GM06990 (cell line): Measurements from ENCODE around the gene TMIGD2.

Source experiments
- DNase-seq: peaks from one replicate; pipeline ENCODE4 v3.0.0-alpha.2; 2011; ENCODE audit not compliant: insufficient read length; ENCODE audit errors: extremely low read depth
- H3K27me3 ChIP-seq: replicated peaks from 2 replicates; pipeline ENCODE4 v1.6.0; 2011; ENCODE audit warnings: low read length; ENCODE audit not compliant: control insufficient read depth, insufficient read depth
- H3K36me3 ChIP-seq: 2 replicates; pipeline ENCODE4 v1.5.1; 2011; ENCODE audit warnings: low read length; ENCODE audit not compliant: control insufficient read depth, insufficient read depth
- H3K4me3 ChIP-seq: replicated peaks from 2 replicates; pipeline ENCODE4 v1.5.1; 2011; ENCODE audit warnings: low read depth, mild to moderate bottlenecking, control low read depth, low read length
- TF ChIP-seq, protein P1 (sequence below): IDR thresholded peaks from 2 replicates; pipeline ENCODE4 v1.5.1; 2011; ENCODE audit warnings: low read length, control low read depth, mild to moderate bottlenecking, inconsistent platforms; ENCODE audit not compliant: insufficient read depth, poor library complexity, severe bottlenecking

The TMIGD2 gene

DNA sequence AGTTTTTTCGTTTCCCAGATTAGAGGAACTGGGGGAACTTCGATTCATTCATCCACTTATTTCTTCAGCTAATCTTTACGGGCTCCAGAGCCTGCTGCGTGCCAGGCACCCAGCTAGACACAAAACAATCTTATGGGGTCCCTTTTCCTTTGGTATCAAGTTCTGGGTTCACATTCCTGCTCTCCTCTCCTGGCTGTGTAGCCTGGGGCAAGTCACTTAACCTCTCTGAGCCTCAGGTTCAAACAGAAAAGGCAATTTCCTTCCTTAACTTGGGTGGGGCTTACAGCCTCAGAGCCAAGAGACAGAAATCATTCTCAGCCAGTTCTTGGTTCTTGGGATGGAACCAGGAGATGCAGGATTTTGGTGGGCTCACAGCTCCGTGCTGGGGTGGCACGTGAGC lies 17.2 kb downstream of the TMIGD2 start:
- no peak overlapping the region for H3K4me3 ChIP-seq
- TF ChIP-seq, protein P1, sequence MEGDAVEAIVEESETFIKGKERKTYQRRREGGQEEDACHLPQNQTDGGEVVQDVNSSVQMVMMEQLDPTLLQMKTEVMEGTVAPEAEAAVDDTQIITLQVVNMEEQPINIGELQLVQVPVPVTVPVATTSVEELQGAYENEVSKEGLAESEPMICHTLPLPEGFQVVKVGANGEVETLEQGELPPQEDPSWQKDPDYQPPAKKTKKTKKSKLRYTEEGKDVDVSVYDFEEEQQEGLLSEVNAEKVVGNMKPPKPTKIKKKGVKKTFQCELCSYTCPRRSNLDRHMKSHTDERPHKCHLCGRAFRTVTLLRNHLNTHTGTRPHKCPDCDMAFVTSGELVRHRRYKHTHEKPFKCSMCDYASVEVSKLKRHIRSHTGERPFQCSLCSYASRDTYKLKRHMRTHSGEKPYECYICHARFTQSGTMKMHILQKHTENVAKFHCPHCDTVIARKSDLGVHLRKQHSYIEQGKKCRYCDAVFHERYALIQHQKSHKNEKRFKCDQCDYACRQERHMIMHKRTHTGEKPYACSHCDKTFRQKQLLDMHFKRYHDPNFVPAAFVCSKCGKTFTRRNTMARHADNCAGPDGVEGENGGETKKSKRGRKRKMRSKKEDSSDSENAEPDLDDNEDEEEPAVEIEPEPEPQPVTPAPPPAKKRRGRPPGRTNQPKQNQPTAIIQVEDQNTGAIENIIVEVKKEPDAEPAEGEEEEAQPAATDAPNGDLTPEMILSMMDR: no peak

DNA sequence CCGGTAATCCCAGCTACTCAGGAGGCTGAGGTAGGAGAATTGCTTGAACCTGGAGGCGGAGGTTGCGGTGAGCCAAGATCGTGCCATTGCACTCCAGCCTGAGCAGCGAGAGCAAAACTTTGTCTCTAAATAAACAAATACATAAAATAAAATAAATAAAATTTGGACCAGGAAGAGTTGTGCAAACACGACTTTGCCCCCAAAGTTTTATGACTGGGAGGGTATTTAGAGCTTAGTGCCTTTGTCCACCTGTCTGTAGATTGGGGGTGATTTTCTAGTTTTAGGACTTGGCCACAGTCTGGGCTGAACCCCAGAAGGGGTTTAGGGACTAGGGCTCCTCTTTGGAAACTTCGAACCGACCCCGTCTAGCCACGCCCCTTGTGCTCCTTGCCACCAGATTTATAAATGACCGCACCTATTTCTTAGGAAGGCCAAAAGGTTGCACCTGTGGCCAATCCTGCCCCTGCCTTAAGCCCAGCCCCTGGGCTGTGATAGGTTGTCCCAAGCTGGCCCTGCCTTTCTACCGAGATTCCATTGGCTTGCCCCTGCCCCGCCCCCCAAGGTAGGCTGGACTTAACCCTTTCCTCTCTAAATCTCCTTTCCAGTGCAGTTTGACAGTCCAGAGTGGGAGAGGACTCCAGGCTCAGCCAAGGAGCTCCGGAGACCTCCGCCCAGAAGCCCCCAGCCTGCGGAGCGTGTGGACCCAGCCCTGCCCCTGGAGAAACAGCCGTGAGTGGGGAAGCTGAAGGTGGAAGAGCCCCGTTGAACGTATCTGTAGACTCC lies 17.8 kb downstream of the TMIGD2 start:
- no peaks in the 10 kb centered on the region; the same call in 1 of the 2 replicates for H3K27me3 ChIP-seq
- H3K36me3 ChIP-seq: no peaks in the 10 kb centered on the region
- TF ChIP-seq, protein P1: no peak
- no peak for DNase-seq
- H3K4me3 ChIP-seq: no peak overlapping the region

More for the DNA sequence above, 17.2 kb downstream of the TMIGD2 start:
- DNase-seq: no peak
- Histone ChIP-seq H3K27me3 (no peaks in the 10 kb centered on the region; the same call in 1 of the 2 replicates), H3K36me3 (no peaks in the 10 kb centered on the region)

DNA sequence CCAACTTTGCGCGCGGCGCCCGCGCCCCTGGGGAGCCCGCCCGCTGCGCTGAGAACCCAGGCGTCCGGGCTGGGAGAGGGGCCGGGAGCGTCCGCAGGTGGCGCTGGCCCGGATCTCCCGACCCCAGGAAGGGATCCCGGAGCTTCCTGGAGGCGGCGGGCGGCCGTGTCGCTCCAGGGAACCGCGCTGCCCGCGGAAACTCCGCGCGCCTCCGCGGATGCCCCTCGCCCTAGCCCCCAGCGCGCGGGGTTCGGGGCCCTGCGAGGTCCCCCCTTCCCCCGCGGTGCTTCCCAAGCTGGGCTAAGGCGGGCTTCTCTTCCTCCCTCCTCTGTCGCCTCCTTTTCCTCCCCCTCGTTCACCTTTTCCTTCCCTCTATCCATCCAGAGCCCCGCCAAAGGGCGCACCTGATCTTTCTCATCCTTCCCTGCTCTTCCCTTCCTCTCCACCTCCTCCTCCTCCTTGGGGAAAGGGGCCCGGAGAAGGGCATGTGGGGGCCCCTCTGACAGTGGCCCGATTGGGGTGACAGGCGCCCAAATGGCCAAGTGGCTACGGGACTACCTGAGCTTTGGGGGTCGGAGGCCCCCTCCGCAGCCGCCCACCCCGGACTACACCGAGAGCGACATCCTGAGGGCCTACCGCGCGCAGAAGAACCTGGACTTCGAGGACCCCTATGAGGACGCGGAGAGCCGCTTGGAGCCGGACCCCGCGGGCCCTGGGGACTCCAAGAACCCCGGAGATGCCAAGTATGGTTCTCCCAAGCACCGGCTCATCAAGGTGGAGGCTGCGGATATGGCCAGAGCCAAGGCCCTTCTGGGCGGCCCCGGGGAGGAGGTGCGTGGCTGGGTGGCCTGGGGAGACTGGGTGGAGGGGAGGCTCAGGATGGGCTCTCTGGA lies 22.4 kb downstream of the TMIGD2 start:
- DNase-seq: no peak
- Histone ChIP-seq H3K36me3 (no peaks in the 10 kb centered on the region), H3K27me3 (no peaks in the 10 kb centered on the region; the same call in 1 of the 2 replicates), H3K4me3 (no peak overlapping the region)
- TF ChIP-seq, protein P1: no peak

DNA sequence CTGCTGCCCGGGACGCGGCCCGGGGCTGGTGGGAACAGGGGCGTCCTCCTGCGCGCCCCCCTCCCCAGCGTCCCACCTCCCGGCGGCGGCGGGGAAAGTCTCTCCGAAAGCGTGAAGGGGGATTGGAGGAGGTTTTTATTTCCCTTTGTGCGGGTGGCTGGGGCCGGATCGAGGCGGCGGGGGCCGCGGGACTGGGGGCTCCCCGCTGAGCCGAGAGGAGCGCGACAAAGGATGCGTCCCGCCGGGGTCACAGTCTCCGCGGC lies 23.0 kb downstream of the TMIGD2 start:
- TF ChIP-seq, protein P1: no peak
- Histone ChIP-seq H3K27me3 (no peaks in the 10 kb centered on the region; the same call in 1 of the 2 replicates), H3K36me3 (no peaks in the 10 kb centered on the region), H3K4me3 (no peak overlapping the region)
- no peak for DNase-seq

DNA sequence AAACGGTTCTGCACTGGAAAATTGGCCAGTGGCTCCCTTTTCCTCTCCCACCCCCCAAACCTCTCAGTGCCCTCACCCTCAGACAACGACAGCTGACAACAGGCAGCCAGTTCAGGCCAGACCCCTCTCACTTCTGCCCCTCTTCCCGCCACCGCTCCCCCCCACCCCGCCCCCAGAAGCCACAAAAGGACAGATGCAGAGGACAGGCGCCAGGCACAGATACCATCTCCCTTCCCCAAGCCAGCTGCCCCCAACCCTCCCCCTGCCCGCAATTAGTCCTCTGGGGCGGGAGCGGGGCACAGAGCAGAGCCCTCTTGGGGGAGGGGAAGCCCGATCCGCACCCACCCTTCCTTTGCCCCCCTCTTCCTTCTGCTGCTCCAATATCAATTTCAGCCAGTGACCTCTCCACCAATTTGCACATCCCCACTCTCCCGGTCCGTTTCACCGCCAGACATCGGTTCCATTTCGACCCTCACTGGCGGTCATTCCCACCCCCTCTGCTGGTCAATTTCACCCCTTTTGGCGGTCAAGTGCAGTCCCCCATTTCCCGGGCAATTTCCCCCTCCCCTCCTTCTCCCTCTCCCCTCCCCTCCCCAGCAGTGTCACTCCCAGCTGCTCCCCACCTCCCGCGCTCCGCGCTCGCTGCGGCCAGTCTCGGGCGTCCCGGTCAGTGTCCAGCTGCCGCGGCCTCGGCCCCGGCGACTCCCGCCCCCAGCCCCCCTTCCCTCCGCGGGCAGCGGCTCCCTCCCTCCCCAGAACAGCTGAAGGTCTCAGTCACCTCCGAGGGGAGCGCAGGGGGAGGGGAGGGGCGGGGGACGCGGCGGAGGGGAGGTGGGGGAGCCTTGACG lies 23.5 kb downstream of the TMIGD2 start, which contains the start of gene SHD:
SHD (plus strand) TSS at position 848 of the 848 bp plus-strand sequence. CDS start 798 bp downstream, outside the sequence.
- Histone ChIP-seq H3K4me3 (no peak within 1 kb of the TSS), H3K36me3 (no peaks in the 10 kb centered on the region), H3K27me3 (no peaks in the 10 kb centered on the region; the same call in 1 of the 2 replicates)
- TF ChIP-seq, protein P1: no peak
- no peak for DNase-seq
